Skeletal muscle cell (primary cell): ENCODE measurements around the gene BCAT1.

ENCODE experiments used
- DNase-seq: peaks from one replicate; pipeline ENCODE4 v3.0.0-alpha.2; 2010; ENCODE audit warnings: low read depth
- H3K4me3 ChIP-seq: 2 replicates; pipeline ENCODE4 v1.5.1; 2011; ENCODE audit warnings: low read depth, mild to moderate bottlenecking, control low read depth, low read length, moderate library complexity

The BCAT1 gene

DNA sequence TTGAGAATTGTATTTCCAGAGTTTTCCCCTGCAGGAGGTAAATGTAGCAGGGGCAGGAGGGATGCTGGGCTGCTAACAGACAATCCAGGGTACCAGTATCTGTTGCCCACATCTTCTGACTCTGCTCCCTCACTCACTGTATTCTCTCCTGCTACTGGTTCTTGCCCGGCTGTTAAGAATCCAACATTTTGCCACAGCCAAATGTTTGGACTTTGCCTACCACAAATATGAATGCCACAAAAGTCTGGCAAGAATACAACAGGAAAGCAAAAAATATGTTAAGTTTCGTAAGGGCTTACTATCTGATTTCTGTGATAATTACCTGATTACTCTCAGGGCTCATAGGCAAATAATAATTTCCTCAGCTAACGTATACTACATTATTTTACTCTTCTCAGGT, 160.0 kb downstream of the BCAT1 start:
- no peak overlapping the region for H3K4me3 ChIP-seq
- DNase-seq: no peak

DNA sequence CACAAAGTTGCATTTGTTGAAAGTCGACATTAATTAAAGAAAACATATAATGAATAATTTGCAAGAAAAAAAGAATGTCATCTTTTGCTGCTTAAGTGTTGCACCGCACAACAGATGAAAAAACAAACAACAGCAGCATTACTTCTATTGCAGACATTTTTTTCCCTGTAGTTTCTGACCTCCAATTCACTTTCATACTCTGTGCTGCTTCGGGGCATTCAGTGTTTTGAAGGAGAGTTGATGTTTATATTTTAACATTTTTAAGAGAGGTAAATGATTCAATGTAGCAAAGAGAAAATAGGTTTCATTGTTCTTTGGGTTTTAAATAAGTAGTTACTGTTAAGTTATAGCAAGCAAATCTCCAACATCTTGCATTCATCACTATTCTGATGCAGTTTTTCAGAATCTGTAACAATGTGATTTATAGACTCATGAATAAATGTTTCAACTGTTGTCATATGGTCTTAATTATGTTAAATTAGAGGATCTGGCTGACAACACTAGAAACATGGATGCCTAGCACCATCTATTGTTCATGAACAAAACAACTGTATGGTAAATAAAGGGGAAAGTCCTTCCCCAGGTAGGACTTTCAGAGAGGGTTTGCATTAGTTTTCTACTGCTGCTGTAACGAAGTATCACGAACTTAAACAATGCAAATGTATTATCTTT, 168.1 kb downstream of the BCAT1 start:
- no peak for DNase-seq

DNA sequence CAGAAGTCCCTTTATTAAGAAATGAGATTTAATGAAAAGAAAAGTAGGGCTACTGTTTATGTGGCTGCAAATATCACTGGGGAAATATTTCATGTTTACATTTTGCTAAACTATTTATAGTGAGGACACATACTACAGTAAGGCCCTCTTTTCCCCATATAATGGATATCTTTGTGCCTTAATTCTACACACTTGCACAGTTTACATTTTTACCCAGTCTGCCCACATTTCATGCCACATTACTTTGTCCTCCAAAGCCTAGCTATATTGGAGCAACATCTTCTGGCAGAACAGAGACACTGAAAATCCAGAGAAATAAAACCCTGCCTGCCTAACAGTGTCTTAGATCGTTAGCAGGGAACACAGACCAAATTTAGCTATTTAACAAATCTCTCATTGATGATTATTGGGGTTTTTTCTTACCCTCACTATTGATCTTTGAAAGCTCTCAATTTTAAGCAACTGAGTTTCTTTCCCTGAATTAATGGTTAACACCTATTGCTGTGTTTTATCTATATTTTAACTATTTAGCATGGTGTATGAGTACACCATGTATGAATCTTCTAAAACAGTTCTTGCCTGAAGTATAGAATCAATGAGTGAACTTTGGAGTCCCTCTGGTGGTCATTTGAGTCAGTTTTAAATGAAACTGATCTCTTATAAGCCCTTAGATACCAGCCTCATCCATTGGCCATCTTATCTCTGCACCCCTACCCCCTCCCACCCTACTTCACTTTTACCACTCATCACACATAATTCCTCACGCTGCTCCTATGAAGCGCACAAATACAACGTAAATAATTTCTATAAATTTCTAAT, 170.2 kb downstream of the BCAT1 start:
- no peak for DNase-seq
- H3K4me3 ChIP-seq: no peak overlapping the region

More for the DNA sequence above, 168.1 kb downstream of the BCAT1 start:
- no peak overlapping the region for H3K4me3 ChIP-seq

DNA sequence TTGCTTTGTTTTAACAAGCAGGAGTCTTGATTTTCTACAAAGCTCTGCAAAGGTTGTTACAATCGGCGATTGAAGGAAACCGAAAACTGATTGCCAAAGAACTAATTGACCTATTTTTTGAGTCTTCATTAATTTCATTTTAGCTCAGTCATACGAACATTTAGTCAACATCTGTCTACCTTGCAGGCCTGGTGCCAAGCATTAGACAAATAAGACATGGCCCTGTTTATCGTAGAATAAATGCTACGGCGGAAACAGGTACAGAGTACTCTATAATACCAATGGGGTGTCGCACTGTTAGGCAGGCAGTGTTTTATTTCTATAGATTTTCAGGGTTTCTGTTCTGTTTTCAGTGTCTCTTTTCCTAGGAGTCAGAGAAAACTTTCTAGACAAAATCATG, 171.5 kb downstream of the BCAT1 start:
- no peak for DNase-seq
- no peak overlapping the region for H3K4me3 ChIP-seq

DNA sequence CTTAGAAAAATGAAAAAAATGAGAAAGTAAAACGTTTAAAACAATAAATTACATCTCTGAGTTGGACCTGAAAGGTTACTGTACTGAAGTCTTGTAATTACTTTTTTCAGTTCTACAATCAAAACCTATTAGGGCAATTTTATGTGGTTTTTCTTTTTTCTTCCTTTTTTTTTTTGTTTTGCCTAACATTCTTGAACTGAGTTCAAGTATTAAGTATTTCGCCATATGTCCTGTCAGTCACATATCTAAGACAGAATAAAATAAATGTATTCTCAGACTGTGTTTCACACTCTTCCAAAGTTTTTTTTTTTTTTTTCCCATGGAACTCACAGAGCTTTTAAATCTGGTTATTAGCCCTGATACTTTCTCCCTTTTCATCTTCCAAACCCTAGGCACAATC, 172.0 kb downstream of the BCAT1 start:
- DNase-seq: no peak
- H3K4me3 ChIP-seq: no peak overlapping the region

DNA sequence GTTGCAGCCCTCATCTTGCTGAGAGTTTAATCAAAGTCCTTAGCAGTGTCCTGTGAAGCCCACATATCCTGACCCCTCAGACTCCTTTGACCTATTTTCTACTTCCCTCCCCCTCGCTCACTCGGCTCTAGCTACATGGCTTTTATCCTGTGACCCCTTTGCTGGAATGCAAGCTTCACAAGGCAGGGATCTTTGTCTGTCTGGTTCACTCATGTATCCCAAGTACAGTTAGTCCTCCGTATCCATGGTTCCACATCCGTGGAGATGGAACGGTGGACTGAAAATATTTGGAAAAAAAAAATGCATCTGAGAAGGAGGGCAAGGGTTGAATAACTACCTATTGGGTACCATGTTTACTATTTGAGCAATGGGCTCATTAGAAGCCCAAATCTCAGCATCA, 173.8 kb downstream of the BCAT1 start:
- no peak overlapping the region for H3K4me3 ChIP-seq
- no peak for DNase-seq

DNA sequence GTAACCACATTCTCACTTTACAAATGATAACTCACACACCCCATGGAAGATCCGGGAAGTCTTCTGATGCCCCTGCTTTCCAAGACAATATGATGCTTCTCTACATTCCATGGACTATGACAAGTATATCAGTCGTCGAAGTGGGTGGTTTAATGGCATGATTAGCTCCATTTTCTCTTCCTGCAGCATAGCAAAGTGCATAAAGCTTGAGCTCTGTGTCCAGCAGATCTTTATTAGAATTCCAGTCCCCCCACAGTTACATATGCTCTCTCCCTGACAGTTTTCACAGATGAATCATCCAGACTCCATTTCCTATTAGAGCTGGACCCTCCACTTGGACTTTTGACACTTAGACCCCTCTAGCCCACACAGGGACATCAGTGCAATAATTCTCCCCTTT, 174.9 kb downstream of the BCAT1 start:
- H3K4me3 ChIP-seq: no peak overlapping the region
- no peak for DNase-seq

DNA sequence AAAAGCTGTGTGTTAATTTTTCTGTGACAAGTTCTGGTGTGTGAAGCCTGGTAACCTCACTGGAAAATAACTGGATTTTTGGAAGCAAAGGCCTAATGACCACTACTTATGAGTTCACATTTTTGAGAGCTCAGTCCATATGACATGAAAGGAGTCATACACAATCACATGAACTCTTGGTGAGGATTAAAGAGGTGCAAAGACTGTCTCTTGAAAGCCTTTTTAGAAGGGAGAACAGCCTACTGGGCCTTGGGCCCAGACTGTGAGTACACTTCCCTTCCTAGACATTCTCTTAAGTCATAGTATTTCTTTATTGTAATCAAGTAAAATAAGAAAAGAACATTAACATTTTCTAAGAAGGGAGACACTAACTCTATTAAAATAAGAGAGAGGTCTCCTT, 176.1 kb downstream of the BCAT1 start:
- no peak overlapping the region for H3K4me3 ChIP-seq
- no peak for DNase-seq

DNA sequence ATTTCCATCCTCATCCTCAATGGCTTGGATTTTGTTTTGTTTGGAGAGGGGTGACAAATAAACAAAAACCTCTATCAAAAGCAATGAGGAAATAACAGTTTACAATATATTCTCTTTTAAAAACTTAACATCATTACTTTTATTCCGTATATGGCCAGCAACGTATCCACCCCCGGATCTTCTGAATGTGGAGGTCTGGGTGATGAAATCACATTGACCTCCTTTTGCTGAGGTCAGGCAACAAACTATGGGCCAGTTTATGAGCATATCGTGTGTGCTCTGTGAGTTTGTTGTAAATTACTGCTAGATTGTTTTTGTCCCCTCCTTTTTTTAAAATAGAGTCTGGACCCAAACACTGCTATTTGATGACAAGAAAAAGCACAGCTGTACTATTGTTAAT, 178.1 kb downstream of the BCAT1 start:
- DNase-seq: no peak
- no peak overlapping the region for H3K4me3 ChIP-seq

DNA sequence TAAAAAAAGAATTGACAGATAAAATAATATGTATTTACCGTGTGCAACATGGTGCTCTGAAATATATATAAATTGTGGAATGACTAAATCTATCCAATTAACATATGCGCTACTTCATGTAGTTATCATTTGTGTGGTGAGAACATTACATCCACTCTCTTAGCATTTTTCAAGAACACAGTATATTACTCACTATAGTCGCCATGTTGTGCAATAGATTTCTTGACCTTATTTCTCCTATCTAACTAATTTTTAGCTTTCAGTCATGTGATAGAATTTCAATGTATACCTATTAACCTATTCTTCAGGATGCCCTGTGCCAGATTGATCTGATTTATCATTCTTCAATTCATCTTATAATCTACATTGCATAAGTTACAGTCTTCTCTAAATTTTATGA, 178.6 kb downstream of the BCAT1 start:
- no peak overlapping the region for H3K4me3 ChIP-seq
- no peak for DNase-seq

DNA sequence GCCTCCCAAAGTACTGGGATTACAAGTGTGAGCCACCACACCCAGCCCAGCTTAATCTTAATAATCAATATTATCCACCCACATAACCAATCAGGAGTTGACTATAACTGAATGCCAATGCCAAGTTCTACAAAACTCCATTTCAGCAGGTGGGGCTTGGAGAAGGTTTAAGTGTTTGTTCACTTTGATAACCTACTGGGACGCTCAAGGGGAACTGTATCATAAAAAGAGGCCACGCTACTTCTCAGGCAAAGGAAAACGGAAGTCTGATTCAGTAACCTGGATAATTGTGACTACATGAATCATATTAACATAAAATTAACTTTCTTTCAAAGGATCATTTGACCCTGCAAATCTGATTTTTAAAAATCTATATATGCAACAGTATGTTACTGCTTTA, 179.2 kb downstream of the BCAT1 start:
- H3K4me3 ChIP-seq: no peak overlapping the region
- no peak for DNase-seq

DNA sequence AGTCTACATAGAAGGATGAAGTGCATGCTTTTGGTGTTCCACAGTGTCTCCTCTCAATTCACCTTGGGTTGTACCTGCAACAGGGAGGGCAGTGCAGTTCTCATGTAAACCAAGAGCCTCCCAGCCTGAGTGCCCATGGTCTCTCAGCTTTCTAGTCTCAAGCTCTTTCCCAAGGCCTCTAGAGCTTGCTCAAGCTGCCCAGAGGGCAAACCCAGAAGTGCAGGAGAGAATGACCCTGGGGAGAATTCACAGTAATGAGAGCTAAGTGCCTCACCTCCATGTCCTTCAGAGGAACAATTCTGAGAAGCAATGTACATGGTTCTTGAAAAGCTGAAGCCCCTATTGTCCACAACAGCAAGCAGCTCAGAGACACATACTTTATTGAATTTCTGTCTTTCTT, 180.5 kb downstream of the BCAT1 start:
- no peak overlapping the region for H3K4me3 ChIP-seq
- DNase-seq: no peak

DNA sequence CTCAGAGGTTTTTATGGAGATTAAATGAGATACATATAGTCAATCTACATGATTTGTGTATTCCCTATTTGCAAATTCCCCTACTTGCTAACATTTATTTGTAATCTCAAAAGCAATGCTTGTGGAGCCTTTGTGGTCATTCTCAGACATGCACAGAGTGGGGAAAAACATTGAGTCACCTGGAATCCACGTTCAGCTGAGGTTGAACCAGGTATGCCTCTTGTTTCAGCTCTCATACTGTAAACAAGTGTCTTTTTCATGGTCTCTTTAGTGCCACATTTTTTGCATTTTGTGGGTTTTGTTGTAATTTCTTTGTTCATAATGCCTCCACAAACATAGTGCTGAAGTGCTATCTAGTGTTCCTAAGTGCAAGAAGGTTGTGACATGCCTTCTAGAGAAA, 181.9 kb downstream of the BCAT1 start:
- DNase-seq: no peak
- no peak overlapping the region for H3K4me3 ChIP-seq

DNA sequence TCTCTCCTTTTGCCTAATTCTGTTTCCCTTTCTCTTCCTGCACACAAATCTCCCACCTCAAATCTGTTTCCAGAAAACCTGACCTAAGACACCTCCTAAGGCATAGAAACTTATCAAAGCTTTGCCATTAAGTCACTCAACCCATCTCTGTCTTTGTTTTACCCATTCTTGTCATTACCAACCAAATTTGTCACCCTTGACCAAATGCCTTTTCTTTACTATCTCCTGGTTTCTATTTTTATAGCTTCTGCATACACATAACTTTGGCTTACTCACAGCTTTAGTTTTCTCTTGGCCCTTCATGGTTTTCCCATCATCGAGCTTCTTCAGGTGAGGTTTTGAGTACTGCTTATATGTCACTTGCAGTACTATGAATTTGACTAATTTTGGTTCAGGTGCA, 184.2 kb downstream of the BCAT1 start:
- no peak overlapping the region for H3K4me3 ChIP-seq
- no peak for DNase-seq

DNA sequence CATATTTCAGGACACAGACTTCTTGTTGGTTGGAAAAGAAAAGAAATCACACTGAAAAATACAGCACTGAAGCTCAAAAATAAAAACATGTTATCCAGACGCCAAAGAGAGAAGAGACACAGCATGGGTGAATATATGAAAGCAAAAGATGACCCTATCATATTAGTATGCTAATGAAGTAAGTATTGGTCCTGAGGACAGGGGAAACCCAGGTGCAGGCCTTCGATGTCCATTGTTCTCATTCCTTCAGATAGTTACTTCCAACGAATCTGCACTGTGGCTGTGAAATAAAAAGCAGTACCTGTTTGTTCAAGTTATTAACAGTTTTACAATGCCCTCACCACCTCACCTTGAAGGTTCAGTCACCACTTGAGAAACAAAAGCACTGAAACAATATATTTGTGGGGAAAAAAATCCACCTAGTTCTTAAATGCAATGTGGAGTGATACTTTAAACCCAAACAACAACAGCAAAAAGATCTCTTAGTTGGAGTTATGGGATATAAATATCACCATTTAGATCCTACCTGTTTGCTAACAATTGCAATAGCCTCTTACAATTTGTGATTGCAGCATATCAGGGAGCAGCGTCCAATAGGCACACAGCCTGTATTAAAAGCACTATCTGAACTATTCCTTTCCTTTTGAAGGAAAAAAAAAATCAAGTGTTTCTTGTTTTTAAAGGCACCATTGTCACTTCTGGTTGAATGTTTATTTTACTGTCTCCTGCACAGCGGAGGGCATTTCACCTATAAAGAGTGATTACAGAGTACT, 188.1 kb downstream of the BCAT1 start:
- no peak overlapping the region for H3K4me3 ChIP-seq
- DNase-seq: no peak

DNA sequence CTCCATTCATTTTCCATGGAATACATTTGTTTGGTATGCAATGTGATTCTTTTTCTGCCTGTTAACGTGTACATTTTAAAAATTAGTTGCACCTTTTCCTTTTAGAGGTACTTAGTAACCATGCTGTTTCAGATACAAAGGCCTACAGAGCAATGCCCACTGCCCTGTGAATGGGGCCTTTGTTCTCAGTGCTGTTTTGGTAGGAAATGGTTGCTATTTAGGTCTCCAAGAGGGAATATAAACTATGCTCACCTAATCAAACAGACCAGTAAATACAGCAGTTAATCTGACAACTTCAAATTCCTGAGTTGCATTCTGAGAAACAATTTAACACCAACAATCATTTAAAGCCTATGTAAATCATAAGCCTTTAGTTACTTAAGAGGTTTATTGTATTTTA, 188.7 kb downstream of the BCAT1 start:
- DNase-seq: no peak
- no peak overlapping the region for H3K4me3 ChIP-seq
